ENCODE measurements around the gene ZBTB5. TPM values are rescaled to one million over a fixed set of nuclear protein-coding genes. Genes with fewer than 3 reads are reported as not detected.

ZBTB5 gene
- total and polyA plus RNA-seq, 2 donors from 2014 or later, result 6.1 to 14.1 TPM

GRCh38 chr9:37504605-37505004 lies 39.4 kb upstream of the ZBTB5 start:
- TF ChIP-seq CTCF (IDR thresholded peaks at IDR 0.05; ENCODE audit: borderline replicate concordance, extremely low read depth, insufficient read depth), result no peak
- no peaks in the 10 kb centered on the region for H3K9me3 ChIP-seq (ENCODE audit: control insufficient read depth in 2 of 3, insufficient read depth in 1 of 3, low read length in 3 of 3)
- H3K36me3 ChIP-seq (ENCODE audit: control insufficient read depth in 2 of 3, insufficient read depth in 3 of 3, low read length in 3 of 3), result peaks cover 0 to 16% (median 8%) of the 10 kb centered on the region in 3 donors
- no peak overlapping the region for H3K27ac ChIP-seq (ENCODE audit: low read depth in 2 of 2, low read length in 2 of 2)
- H3K27me3 ChIP-seq (ENCODE audit: control insufficient read depth, insufficient read depth, low read length), result no peaks in the 10 kb centered on the region
- no peak overlapping the region for H3K4me3 ChIP-seq (ENCODE audit: low read length in 3 of 3)
- H3K9ac ChIP-seq (ENCODE audit: low read length in 3 of 3), result no peak overlapping the region
- no peak for FAIRE-seq
- intact Hi-C loops (cut with DNase I), result no loop called here
- no peaks in the 10 kb centered on the region for H3K4me1 ChIP-seq (ENCODE audit: control insufficient read depth in 2 of 3, insufficient read depth in 2 of 3, low read depth in 1 of 3, low read length in 3 of 3)
- DNase-seq, result no peak

GRCh38 chr9:37503736-37504135 lies 38.5 kb upstream of the ZBTB5 start:
- H3K36me3 ChIP-seq (ENCODE audit: control insufficient read depth in 2 of 3, insufficient read depth in 3 of 3, low read length in 3 of 3), result peaks cover 2 to 17% (median 13%) of the 10 kb centered on the region in 3 donors
- intact Hi-C loops (cut with DNase I), result no loop called here
- TF ChIP-seq CTCF (IDR thresholded peaks at IDR 0.05; ENCODE audit: borderline replicate concordance, extremely low read depth, insufficient read depth), result no peak
- DNase-seq, result peak in 1 of 5 donors; percentile 78
- H3K9me3 ChIP-seq (ENCODE audit: control insufficient read depth in 2 of 3, insufficient read depth in 1 of 3, low read length in 3 of 3), result no peaks in the 10 kb centered on the region
- no peaks in the 10 kb centered on the region for H3K27me3 ChIP-seq (ENCODE audit: control insufficient read depth, insufficient read depth, low read length)
- no peak for FAIRE-seq
- H3K4me3 ChIP-seq (ENCODE audit: low read length in 3 of 3), result no peak overlapping the region
- no peak overlapping the region for H3K9ac ChIP-seq (ENCODE audit: low read length in 3 of 3)
- H3K27ac ChIP-seq (ENCODE audit: low read depth in 2 of 2, low read length in 2 of 2), result no peak overlapping the region
- no peaks in the 10 kb centered on the region for H3K4me1 ChIP-seq (ENCODE audit: control insufficient read depth in 2 of 3, insufficient read depth in 2 of 3, low read depth in 1 of 3, low read length in 3 of 3)

GRCh38 chr9:37501957-37502596 lies 36.8 kb upstream of the ZBTB5 start:
- peaks cover 2 to 25% (median 20%) of the 10 kb centered on the region in 3 donors for H3K36me3 ChIP-seq (ENCODE audit: control insufficient read depth in 2 of 3, insufficient read depth in 3 of 3, low read length in 3 of 3)

More at GRCh38 chr9:37501957-37502596, 36.8 kb upstream of the ZBTB5 start:
- FAIRE-seq, result no peak
- Histone ChIP-seq H3K27me3 (ENCODE audit: control insufficient read depth, insufficient read depth, low read length) (no peaks in the 10 kb centered on the region), H3K4me1 (ENCODE audit: control insufficient read depth in 2 of 3, insufficient read depth in 2 of 3, low read depth in 1 of 3, low read length in 3 of 3) (no peaks in the 10 kb centered on the region), H3K4me3 (ENCODE audit: low read length in 3 of 3) (no peak overlapping the region), H3K9me3 (ENCODE audit: control insufficient read depth in 2 of 3, insufficient read depth in 1 of 3, low read length in 3 of 3) (no peaks in the 10 kb centered on the region), H3K9ac (ENCODE audit: low read length in 3 of 3) (no peak overlapping the region), H3K27ac (ENCODE audit: low read depth in 2 of 2, low read length in 2 of 2) (no peak overlapping the region)
- no peak for DNase-seq
- TF ChIP-seq CTCF (IDR thresholded peaks at IDR 0.05; ENCODE audit: borderline replicate concordance, extremely low read depth, insufficient read depth), result no peak
- intact Hi-C loops (cut with DNase I), result no loop called here

All from kidney (tissue), 14 donors.